Motor neuron (in vitro differentiated cells): ENCODE data around the gene SSBP2. TPM values are rescaled to one million over a fixed set of nuclear protein-coding genes. Genes with fewer than 3 reads are reported as not detected.

Experiments
- ATAC-seq, 8 experiments: fragments of 200-7000 bp; cut with Tn5 transposase; replicated peaks in 6 of 8; 2 replicates each; pipeline ENCODE4 v1.8.0; 2021; ENCODE audit warnings: mild to moderate bottlenecking in 8 of 8, moderate library complexity in 8 of 8
- H3K27ac ChIP-seq, 2 donors: fragments of 250-450 bp; sonication (Bioruptor Pico); 2 replicates each; pipeline ENCODE4 v1.9.0; 2021; ENCODE audit warnings: antibody characterized with exemption in 2 of 2, mild to moderate bottlenecking in 2 of 2, moderate library complexity in 1 of 2
- H3K4me1 ChIP-seq, 2 donors: fragments of 250-450 bp; sonication (Bioruptor Pico); replicated peaks in 1 of 2; 2 replicates each; pipeline ENCODE4 v1.6.1; 2021; ENCODE audit warnings: antibody characterized with exemption in 2 of 2, mild to moderate bottlenecking in 2 of 2, moderate library complexity in 1 of 2
- H3K4me3 ChIP-seq, 5 donors: fragments of 250-450 bp; sonication (Bioruptor Pico); 2 replicates each; pipeline ENCODE4 v1.9.0; 2021; ENCODE audit warnings: antibody characterized with exemption in 5 of 5, mild to moderate bottlenecking in 5 of 5, moderate library complexity in 4 of 5
- WGBS, 10 experiments: fragments of 450-650 bp; shearing (Covaris generic); methylation state at CpG; one replicate each; pipeline ENCODE4 v1.0.0; 2022; 5-methylcytosine and 5-hydroxymethylcytosine counted together
- in situ Hi-C, 9 experiments: fragments of 400-800 bp; cut with MboI; loops; one replicate each; pipeline ENCODE4 v1.15.0; 2021; ENCODE audit warnings: low sequenced_read_pairs in 9 of 9, low pct_unique_long_range_greater_than_20kb in 2 of 9; ENCODE audit not compliant: unreplicated experiment in 9 of 9
- total RNA-seq, 8 experiments: library from RNA; unstranded; fragments of 300-600 nt; gene quantifications; 2 replicates each; pipeline versions ENCODE4 v1.2.3 to v1.2.4, GENCODE V29; 2022

Gene SSBP2
- total RNA-seq, 8 experiments from 2014 or later: 18.3 to 129 (median 61.7) TPM

DNA sequence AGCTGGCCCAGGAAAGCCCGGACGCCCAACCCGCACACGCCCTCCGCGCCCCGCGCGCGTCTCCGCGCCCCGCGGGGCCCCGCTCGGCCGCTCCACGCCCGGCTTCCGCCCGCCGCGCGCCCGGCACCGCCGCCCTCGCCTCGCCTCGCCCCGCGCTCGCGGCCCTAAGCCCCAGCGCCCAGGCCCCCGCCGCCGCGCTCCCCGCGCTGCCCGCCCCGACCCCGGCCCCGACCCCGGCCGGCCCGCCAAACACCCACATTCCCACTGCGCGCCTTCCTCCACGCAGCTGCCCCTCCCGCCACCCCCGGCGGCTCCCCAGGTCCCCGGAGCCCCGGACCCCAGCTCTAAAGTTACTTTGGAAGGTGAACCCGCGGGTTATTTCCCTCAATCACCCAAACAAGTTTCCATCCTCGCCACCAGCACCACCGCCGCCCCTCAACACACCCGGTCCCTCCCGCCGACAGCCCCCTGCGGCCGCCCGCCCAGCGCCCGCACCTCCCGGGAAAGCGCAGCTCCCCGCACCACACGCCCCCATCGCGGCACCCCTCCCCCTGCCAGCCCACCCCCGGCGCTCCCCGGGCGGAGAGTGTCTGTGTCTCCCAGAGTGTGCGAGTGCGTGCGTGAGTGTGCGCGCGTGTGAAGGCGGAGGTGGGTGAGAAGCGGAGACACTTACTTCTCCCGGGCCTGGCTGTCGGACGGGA lies 439 bp downstream of the SSBP2 start:
- ATAC-seq: peak; percentile 0 to 20 (median 1)

DNA sequence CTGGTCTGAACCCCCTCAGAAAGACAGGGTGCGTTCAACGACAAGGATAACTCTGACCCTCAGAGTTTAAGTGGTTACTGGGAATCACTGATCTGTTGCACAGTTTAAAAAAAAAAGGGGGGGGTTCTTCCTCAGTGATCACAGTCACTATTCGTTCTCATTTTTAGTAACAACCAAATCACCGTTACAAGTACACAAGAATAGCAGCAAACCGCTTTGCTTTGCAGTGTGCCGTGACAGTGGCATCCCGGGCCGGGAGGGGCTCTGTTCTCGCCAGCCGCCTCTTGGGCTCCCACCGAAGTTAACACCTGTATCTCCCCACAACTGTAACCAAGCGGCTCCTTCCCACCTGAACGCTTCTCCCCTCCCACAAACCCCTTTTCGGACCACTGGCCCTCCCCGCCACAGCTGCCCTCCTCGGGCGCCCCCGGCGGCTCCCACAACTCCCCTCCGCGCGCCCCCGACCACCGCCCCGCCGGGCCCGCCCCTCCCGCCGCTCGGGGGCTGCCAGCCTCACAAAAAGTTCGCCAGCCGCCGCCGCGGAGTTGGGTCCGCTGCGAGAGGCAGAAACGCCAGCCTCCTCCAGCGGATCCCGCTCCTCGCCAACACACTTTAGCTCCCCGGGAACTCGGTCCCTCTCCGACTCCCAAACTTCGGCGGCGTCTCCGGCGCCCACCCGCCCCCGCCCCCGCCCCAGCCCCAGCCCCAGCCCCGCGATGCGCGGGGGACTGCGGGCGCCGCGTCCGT lies 1.2 kb downstream of the SSBP2 start:
- ATAC-seq: peak in 1 of 8 experiments; percentile 0
- Histone ChIP-seq H3K4me3 (peak overlapping the region; percentile 55 to 92 (median 68)), H3K27ac (peak overlapping the region; percentile 4 to 79), H3K4me1 (peaks cover 13 to 36% of the 10 kb centered on the region in 2 donors)
- WGBS, 10 experiments: 0 to 40% (median 0%) methylated on average over 1 to 4 of the region's 61 CpGs; no CpG with 5 or more reads in 6 of the 10 experiments
- in situ Hi-C loops: loop anchor here in 8 of 9 experiments (10.0 to 25.0 kb wide), 11 partner anchors 85 to 413 kb away; partner anchors contain the start of gene ATG10 (in 1 of the 8)

More for the DNA sequence above, 439 bp downstream of the SSBP2 start:
- Histone ChIP-seq H3K27ac (peak overlapping the region; percentile 4 to 79), H3K4me3 (peak overlapping the region; percentile 55 to 92 (median 68)), H3K4me1 (peaks cover 18 to 37% of the 10 kb centered on the region in 2 donors)
- in situ Hi-C loops: loop anchor here in 5 of 9 experiments (10.0 to 25.0 kb wide), 6 partner anchors 84 to 246 kb away; partner anchors contain the start of gene ATG10 (in 1 of the 5)
- WGBS, 10 experiments: no CpG with 5 or more reads among the region's 90 CpGs

DNA sequence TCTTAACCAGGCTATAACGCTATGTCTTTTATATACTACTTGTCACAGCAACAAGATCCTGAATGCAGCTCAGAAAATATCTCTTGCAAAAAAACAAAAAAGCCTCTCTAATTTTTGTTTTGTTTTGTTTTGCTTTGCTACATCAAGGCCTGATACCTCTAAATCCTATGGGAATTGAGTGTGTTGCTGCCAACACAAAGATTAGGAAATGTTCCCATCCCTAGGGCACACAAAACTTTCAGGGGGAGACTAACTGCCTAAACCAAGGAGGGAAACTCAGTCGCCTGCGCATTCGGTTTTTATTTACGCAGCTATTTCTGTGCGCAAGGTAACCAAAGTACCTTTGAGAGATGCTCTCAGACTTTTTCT lies 1.7 kb downstream of the SSBP2 start:
- no peak for ATAC-seq
- 6 to 33% (median 16%) methylated on average over 1 to 6 of the region's 6 CpGs for WGBS, 10 experiments
- in situ Hi-C loops: loop anchor here in 4 of 9 experiments (25.0 kb wide), 5 partner anchors 212 to 413 kb away; no protein-coding TSS in a partner anchor
- H3K27ac ChIP-seq: no peak overlapping the region
- H3K4me1 ChIP-seq: peaks cover 13 to 40% of the 10 kb centered on the region in 2 donors
- peak overlapping the region; percentile 55 to 92 (median 68) for H3K4me3 ChIP-seq

DNA sequence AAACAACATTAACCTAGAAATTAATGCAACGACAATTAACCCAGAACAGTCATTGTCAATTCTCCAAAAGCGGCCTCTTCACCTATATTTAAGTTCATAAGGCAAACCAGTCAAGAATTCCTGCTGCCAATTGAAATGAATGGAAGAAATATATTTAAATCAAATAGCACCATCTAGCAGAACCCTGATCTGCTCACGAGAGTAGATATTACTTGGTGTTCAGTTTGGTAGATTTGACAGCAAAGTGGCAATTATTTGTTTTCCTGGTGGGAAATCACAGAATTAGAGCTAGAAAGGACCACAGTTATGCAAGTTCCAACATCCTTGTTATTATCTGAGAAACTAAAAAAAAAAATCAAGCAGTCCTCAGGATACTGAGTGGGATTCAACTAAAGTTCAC lies 2.3 kb downstream of the SSBP2 start:
- ATAC-seq: no peak
- H3K27ac ChIP-seq: no peak overlapping the region
- H3K4me1 ChIP-seq: peaks cover 13 to 40% of the 10 kb centered on the region in 2 donors
- in situ Hi-C loops: loop anchor here in 4 of 9 experiments (25.0 kb wide), 5 partner anchors 211 to 414 kb away; no protein-coding TSS in a partner anchor
- H3K4me3 ChIP-seq: peak overlapping the region; percentile 55 to 92 (median 68)
- 53 to 88% (median 75%) methylated on average over 1 to 3 of the region's 3 CpGs; no CpG with 5 or more reads in 2 of the 10 experiments for WGBS, 10 experiments

DNA sequence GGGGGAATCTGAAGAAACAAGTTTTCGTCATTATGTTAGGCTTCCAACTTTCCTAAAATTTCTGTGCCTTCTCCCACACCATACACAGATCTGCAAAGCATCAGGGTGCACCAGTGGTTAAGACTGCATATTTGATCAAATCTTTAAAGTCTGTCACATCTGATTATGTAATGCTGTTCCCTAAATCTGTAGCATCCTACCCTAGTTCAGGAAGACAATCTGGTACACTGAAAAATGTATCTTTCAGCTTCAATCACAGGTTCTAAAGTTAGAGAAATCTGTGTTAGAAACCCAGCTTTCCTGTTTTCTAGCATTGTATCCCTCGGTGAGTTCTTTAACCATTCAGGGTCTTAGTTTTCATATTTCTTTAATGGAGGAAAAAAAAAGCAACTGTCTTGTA lies 3.9 kb downstream of the SSBP2 start:
- peaks cover 8 to 32% of the 10 kb centered on the region in 2 donors for H3K4me1 ChIP-seq
- no peak for ATAC-seq
- in situ Hi-C loops: loop anchor here in 4 of 9 experiments (25.0 kb wide), 5 partner anchors 210 to 415 kb away; no protein-coding TSS in a partner anchor
- WGBS, 10 experiments: 38 to 100% (median 89%) methylated on average over 1 to 2 of the region's 2 CpGs; no CpG with 5 or more reads in 3 of the 10 experiments
- H3K27ac ChIP-seq: no peak overlapping the region
- H3K4me3 ChIP-seq: no peak overlapping the region

DNA sequence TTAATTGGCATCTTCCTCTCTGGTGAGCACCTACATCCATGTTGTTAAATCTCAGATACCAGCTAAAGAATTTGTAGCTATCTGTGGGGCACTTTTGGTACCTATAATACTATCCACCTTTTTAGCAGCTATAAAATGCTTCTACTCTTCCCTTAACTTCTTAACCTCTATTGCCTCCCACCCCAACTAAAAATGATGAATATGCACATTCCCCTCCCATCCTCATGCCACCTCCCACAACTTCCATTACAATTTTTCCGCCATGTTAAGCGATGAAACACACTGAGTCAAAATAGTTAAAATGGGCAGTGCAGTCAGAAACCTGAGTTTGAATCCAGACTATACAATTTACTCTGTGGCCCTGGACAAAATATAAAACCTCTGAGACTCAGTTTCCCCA lies 10.1 kb downstream of the SSBP2 start:
- Histone ChIP-seq H3K4me1 (peaks cover 0 to 8% of the 10 kb centered on the region in 2 donors), H3K4me3 (no peak overlapping the region), H3K27ac (no peak overlapping the region)
- in situ Hi-C loops: loop anchor here in 4 of 9 experiments (25.0 kb wide), 5 partner anchors 203 to 422 kb away; no protein-coding TSS in a partner anchor
- WGBS, 10 experiments: 86 to 100% (median 96%) methylated on average over 2 of the region's 2 CpGs; no CpG with 5 or more reads in 4 of the 10 experiments
- ATAC-seq: no peak

DNA sequence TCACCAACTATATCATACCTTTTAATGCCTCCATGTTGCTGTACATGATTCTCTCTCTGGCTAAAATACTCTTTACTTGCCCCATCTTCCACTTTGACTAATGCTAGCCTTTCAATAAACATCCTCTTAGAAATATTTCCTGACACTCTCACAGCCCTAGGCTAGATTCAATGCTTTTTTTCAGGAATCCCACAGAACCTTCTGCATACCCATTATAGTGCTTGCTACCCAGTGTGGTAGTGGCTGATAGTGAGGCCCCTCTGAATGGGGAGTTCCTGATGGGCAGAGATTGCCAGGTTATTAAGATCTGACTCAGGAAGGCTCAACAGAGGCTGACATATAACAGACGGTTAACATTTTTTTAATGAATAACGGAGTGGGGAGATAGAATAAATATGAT lies 11.6 kb downstream of the SSBP2 start:
- WGBS, 10 experiments: 85 to 100% (median 98%) methylated on average over 1 to 2 of the region's 2 CpGs; no CpG with 5 or more reads in 2 of the 10 experiments
- in situ Hi-C loops: loop anchor here in 4 of 9 experiments (25.0 kb wide), 5 partner anchors 202 to 423 kb away; no protein-coding TSS in a partner anchor

DNA sequence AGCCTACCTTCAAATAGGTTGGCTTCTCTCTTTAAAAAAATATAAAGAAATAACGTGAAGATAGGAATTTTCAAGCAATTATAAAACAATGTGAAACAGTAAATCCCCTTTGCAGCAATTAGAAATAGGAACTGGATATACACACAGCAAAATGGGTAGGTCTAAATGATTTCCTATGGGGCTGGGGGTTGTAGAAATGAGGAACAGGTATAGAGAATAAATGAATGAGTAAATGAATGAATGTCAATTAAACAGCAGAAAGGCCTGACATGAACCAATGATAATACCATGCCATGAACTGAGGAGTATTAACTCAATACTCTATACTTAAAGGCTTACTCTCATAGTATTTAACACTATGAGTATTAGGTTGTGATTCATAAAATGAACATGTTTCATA lies 21.6 kb downstream of the SSBP2 start:
- Histone ChIP-seq H3K4me3 (no peak overlapping the region), H3K27ac (no peak overlapping the region), H3K4me1 (peaks cover 0 to 3% of the 10 kb centered on the region in 2 donors)
- 13 to 100% (median 92%) methylated on average over 1 of the region's 1 CpG; no CpG with 5 or more reads in 1 of the 10 experiments for WGBS, 10 experiments
- in situ Hi-C loops: loop anchor here in 4 of 9 experiments (25.0 kb wide), 5 partner anchors 192 to 433 kb away; no protein-coding TSS in a partner anchor
- no peak for ATAC-seq

More for the DNA sequence above, 11.6 kb downstream of the SSBP2 start:
- H3K4me1 ChIP-seq: no peaks in the 10 kb centered on the region
- no peak overlapping the region for H3K4me3 ChIP-seq
- no peak overlapping the region for H3K27ac ChIP-seq
- no peak for ATAC-seq

DNA sequence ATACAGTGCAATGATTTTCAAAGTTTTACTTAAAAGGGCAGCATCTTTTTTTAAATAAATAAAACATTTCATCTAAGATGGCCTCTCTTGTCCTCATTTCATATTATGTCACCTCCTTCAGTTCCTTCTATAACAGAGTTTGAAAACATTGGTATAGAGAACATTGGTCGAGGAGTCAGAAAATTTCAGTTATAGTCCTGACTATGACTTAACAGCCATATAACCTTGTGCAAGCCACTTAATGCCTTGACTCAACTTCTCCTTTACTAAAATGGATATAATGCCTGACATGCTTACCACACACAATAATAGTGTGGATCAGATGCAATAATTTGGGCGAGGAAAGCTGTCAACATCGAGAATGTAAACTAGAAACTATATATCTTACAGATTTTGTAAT lies 22.6 kb downstream of the SSBP2 start:
- in situ Hi-C loops: loop anchor here in 4 of 9 experiments (25.0 kb wide), 5 partner anchors 191 to 434 kb away; no protein-coding TSS in a partner anchor
- ATAC-seq: no peak
- 88 to 100% (median 100%) methylated on average over 2 to 3 of the region's 3 CpGs for WGBS, 10 experiments
- Histone ChIP-seq H3K4me3 (no peak overlapping the region), H3K27ac (no peak overlapping the region), H3K4me1 (peaks cover 0 to 3% of the 10 kb centered on the region in 2 donors)

DNA sequence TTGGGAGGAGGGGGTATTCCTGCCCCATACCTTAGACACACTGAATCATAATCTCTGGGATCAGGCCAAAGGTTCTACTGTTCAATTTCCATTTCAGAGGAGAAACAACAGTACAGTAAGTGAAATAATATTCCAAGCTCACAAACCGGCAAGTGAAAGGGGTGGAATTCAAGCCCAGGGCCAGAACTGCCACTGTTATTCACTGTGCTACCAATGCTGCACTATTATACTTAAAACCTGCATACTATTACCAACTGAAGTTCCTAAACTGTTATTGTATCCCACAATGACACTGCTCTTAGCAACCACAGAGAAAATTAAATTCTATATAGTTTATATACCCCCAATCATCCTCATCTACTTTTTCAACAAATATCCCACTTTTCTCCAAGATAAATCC lies 24.6 kb downstream of the SSBP2 start:
- 0 to 100% (median 71%) methylated on average over 1 of the region's 1 CpG; no CpG with 5 or more reads in 1 of the 10 experiments for WGBS, 10 experiments
- peak in 4 of 8 experiments; percentile 22 to 70 (median 30) for ATAC-seq
- in situ Hi-C loops: loop anchor here in 4 of 9 experiments (25.0 kb wide), 5 partner anchors 189 to 436 kb away; no protein-coding TSS in a partner anchor
- no peaks in the 10 kb centered on the region for H3K4me1 ChIP-seq
- H3K27ac ChIP-seq: no peak overlapping the region
- no peak overlapping the region for H3K4me3 ChIP-seq

DNA sequence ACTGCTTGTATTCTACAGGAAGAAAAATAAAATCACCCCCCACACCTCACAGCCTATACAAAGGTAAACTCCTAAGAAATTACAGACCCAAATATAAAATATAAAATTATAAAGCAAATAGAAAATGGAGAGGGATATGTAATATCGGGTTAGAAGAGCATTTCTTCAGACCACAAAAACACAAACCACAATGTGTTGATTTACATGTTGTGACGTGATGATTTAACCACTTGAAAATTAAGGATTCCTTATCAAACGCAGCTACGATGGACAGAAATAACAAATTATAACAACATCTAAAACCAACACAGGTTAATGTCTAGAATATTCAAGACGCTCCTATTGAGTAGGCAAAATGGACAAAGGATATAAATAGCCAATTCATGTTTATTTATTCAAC lies 26.3 kb downstream of the SSBP2 start:
- Histone ChIP-seq H3K4me3 (no peak overlapping the region), H3K27ac (no peak overlapping the region), H3K4me1 (peaks cover 0 to 4% of the 10 kb centered on the region in 2 donors)
- WGBS, 10 experiments: 78 to 100% (median 85%) methylated on average over 3 to 5 of the region's 5 CpGs; no CpG with 5 or more reads in 2 of the 10 experiments
- no peak for ATAC-seq
- in situ Hi-C loops: no loop called here

DNA sequence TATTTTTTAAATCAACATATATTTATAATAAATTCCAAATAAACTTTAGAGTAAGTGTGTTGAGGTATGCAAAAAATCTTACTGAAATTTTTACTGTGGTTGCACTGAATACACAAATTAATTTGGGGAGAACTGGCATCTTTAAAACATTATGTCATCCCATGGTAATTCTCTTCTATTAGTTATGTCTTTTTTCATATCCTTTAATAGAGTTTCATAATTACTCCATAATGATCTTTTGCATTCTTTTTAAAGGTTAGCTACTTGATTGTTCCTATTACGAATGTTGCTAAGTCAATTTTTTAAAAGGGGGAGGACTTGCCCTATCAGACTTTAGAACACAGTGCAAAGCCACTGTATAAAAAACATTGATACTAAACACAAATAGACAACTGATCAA lies 26.8 kb downstream of the SSBP2 start:
- whole genome bisulfite sequencing, 10 experiments: 67 to 100% (median 92%) methylated on average over 1 of the region's 1 CpG; no CpG with 5 or more reads in 1 of the 10 experiments
- ATAC-seq: no peak
- H3K4me3 ChIP-seq: no peak overlapping the region
- in situ Hi-C loops: no loop called here
- no peak overlapping the region for H3K27ac ChIP-seq
- peaks cover 0 to 4% of the 10 kb centered on the region in 2 donors for H3K4me1 ChIP-seq
